Measurements from ENCODE around the gene NYNRIN.
"Not testable (repeated sequence)": the region's sequence is repeated elsewhere in the genome, so short reads cannot be mapped to it uniquely, and the experiment has no call there.

NYNRIN gene

DNA sequence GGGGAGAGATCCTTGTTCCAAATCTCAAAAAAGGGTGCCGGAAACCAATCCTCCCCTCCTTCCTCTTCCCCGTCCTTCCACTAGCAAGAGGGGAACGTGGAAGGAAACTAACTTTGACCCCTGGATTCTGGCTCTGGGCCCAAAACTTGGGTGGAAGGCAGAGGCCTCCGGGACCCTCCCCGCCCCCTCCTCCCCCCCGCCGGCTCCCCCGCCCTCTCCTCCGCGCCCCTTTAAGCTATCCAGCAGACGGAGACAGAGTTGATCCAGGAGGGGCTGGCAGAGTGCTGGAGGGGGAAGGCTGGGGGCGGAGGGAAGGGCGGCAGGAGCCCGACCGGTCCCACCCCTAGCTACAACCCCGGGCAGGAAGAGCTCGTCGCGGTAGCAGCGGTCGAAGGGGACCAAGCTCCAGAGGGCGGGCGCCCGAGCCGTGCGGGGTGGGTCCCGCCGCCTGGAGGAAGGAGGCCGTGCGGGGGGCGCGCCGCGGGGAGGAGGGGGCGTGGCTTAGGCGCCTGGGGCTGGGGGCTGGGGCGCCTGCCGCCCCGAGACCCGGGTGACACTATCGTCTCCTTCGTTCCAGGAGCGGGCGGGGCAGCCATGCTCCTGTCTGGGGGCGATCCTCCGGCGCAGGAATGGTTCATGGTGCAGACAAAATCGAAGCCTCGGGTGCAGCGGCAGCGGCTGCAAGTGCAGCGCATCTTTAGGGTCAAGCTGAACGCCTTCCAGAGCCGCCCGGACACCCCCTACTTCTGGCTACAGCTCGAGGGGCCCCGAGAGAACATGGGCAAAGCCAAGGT is at the start of gene NYNRIN:
TSS of gene NYNRIN (plus strand) at position 351 of the 794 bp plus-strand sequence. CDS start at position 595, 244 bp downstream.
- DNase-seq (ENCODE audit: low read depth in 3 of 3): peak in 1 of 3 donors; percentile 18

GRCh38 chr14:24349742-24350141 is 49.1 kb upstream of the NYNRIN start:
- DNase-seq (ENCODE audit: low read depth in 3 of 3): no peak

DNA sequence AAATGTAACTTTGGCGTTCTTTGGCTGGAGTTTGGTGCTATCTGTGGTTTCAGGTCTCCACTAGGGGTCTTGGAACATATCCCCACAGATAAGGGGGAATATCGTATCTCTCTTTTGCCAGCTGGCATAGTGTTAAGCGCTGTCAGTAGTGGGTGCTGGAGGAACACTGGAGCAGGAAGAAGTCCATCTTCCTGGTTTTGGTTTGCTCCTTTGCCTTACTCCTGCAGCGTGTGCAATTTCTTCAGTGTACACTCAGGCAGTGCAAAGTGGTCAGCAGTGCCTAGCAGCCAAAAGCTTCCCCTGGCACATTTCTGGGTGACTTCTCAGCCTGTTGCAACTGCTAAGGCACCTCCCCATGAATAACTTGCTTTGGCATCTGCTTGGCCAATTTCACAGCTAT is 47.3 kb upstream of the NYNRIN start:
- DNase-seq (ENCODE audit: low read depth in 3 of 3): no peak

DNA sequence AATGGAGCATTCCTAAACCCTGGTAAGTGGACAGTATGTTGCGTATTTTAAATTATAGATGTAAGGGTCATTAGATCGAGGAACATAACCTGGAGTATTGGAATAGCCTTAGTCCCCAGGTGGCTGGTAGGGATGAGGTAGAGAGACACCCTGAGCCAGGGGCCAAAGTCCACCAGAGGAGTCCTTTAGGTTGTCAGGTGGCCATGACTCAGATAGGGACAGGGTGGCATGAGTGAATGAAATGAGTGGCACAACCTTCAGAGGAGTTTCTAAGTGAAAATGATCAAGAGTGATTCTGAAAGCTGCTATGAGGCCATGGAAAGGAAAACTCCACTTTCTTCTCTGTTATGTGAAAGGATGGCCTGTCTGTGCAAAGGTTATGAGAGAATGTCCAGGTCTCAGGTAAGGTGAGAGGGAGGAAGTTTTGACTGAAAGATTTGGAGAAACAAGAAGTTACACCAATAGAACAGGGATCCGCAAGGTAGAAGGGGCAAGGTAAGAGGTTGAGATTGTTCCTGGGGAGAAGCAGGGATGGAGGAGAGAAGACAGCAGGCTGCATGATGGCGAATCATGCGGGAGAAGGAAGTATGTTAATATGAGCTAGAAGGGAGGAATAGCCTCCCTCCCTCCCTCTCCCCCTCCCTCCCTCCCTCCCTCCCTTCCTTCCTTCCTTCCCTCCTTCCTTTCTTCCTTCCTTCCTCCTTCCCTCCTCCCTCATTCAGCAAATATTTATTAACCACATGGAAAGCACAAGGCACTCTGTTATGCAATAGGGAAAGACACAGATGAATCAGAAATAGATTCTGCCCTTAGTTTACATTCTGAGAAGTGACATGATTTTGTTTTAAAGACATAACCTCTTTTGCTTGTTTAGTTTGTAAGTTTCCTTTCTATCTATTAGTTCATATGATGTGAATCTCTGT is 45.0 kb upstream of the NYNRIN start:
- DNase-seq (ENCODE audit: low read depth in 3 of 3): no peak

DNA sequence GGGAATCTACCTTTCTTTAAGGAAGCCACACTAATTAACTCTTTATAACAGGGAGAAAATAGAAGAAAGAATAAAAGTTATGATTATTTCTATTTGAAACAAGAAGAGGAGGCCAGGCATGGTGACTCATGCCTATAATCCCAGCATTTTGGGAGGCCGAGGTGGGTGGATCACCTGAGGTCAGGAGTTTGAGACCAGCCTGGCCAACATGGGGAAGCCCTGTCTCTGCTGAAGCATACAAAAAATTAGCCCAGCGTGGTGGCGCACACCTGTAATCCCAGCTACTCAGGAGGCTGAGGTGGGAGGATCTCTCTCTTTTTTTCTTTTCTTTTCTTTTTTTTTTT is 44.3 kb upstream of the NYNRIN start:
- DNase-seq (ENCODE audit: low read depth in 3 of 3): not testable (repeated sequence)

GRCh38 chr14:24355009-24355408 is 43.8 kb upstream of the NYNRIN start:
- DNase-seq (ENCODE audit: low read depth in 3 of 3): no peak

DNA sequence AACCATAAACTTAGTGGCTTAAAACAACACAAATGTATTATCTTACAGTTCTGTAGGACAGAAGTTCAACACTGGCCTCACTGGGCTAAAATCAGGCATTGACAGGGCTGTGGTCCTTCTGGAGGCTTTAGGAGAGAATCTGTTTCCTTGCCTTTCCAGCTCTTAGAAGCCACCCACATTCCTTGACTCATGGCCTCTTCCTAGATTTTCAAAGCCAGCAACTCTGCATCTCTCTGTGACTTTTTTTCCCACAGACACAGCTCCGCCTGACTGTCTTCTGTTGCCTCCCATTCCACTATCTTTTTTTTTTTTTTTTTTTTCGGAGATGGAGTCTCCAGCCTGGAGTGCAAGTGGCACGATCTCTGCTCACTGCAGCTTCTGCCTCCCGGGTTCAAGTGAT is 42.6 kb upstream of the NYNRIN start:
- DNase-seq (ENCODE audit: low read depth in 3 of 3): no peak

- no peak for DNase-seq (ENCODE audit: low read depth in 3 of 3)
Measured at GRCh38 chr14:24360281-24360680, 38.5 kb upstream of the NYNRIN start.

- no peak for DNase-seq (ENCODE audit: low read depth in 3 of 3)
Measured at GRCh38 chr14:24361326-24361725, 37.5 kb upstream of the NYNRIN start.

- DNase-seq (ENCODE audit: low read depth in 3 of 3): no peak
Measured at GRCh38 chr14:24362241-24362960, 36.4 kb upstream of the NYNRIN start.

DNA sequence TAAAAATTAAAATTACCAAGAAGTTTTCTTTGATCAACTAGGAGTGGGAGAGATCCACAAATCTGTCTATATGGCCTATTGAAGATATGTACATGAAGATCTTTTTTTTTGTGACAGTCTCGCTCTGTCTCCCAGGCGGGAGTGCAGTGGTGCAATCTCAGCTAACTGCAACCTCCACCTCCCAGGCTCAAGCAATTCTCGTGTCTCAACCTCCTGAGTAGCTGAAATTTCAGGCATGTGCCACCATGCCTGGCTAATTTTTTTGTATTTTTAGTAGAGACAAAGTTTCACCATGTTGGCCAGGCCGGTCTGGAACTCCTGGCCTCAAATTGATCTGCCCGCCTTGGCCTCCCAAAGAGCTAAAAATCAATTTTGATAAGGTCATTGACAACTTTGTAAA is 35.4 kb upstream of the NYNRIN start:
- no peak for DNase-seq (ENCODE audit: low read depth in 3 of 3)

DNA sequence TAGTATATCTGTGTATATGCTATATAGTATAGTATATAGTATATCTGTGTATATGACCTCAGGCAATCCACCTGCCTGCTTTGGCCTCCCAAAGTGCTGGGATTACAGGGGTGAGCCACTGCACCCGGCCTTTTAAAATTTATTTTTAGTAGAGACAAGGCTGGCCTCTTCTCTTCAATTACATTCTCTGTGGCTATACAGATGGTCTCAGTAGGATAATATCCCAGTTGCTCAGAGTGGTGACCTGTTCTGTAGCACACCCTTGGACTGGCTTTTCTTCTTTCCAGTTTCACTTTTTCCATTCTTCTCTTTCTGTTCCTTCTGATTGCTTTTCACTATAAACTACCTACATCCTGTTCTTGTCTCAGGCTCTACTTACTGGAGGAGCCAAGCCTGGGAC is 34.0 kb upstream of the NYNRIN start:
- no peak for DNase-seq (ENCODE audit: low read depth in 3 of 3)

DNA sequence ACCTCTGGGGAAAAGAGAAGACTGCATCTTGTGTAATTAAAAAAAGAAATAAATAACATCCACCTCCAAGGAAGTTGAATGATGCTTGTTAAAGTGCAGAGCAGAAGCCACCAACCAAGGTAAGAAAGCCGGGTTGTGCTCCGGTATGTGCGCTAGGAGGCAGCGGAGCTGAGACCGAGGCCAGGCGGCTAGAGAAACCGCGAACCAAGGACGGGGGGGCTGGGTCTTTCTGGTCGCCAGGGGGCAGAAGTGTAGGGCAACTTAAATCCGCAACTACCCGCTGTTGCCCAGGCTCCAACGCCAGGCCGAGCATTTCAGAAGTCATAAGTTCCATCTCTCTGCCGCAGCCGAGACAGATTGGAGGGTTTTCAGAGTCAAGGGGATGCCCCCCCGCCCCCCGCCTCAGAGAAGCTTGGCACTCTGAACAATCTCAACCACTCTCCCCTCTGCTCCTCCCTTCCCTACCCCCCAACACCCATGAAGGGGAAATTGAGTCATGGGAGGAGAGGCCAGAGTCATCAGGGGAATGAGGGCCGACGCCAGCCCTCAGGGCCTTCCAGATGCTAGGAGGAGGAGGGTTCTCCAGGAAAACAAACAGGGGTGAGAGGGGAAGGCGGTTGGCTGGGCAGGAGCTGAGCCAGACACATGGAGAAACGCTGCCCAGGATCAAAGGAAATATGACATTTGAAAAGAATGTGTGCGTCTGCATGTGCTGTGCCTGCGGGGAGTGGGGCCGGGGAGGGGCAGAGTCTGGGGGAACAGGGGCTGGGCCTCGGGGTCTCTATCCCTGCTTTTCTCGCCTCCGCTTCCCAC is 33.0 kb upstream of the NYNRIN start:
- DNase-seq (ENCODE audit: low read depth in 3 of 3): peak; percentile 32 to 67 (median 66)

DNA sequence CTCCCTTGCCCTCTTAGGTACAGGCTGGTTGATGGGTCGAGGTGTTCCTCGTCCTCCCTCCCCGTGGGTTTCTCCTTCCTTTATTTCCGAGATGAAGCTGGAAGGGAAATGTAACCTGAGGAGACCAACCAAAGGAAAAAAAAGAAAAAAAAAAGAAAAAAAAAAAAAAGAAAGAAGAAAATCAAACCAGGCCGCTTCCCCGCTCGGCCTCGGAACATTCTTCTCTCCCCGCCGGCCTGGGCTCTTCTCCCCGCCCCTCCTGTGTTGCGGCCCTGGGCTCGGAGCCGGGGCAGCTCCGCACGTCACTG is 32.4 kb upstream of the NYNRIN start:
- no peak for DNase-seq (ENCODE audit: low read depth in 3 of 3)

GRCh38 chr14:24366721-24367513 is 31.9 kb upstream of the NYNRIN start:
- DNase-seq (ENCODE audit: low read depth in 3 of 3): peak in 1 of 3 donors; percentile 8

GRCh38 chr14:24367514-24368211 is 31.1 kb upstream of the NYNRIN start, which contains the start of gene NFATC4:
TSS of gene NFATC4 (plus strand) at chr14:24368184. CDS start at chr14:24368341, 157 bp downstream.
- peak in 1 of 3 donors; percentile 10 for DNase-seq (ENCODE audit: low read depth in 3 of 3)

DNA sequence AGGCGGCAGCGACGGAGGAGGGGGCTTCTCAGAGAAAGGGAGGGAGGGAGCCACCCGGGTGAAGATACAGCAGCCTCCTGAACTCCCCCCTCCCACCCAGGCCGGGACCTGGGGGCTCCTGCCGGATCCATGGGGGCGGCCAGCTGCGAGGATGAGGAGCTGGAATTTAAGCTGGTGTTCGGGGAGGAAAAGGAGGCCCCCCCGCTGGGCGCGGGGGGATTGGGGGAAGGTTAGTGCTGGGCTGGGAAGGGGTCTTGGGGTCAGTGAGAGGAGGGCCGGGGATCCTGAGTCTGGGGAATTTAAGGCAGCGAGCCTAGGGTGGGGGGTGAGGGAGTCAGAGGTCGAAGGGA is 30.6 kb upstream of the NYNRIN start:
- no peak for DNase-seq (ENCODE audit: low read depth in 3 of 3)

DNA sequence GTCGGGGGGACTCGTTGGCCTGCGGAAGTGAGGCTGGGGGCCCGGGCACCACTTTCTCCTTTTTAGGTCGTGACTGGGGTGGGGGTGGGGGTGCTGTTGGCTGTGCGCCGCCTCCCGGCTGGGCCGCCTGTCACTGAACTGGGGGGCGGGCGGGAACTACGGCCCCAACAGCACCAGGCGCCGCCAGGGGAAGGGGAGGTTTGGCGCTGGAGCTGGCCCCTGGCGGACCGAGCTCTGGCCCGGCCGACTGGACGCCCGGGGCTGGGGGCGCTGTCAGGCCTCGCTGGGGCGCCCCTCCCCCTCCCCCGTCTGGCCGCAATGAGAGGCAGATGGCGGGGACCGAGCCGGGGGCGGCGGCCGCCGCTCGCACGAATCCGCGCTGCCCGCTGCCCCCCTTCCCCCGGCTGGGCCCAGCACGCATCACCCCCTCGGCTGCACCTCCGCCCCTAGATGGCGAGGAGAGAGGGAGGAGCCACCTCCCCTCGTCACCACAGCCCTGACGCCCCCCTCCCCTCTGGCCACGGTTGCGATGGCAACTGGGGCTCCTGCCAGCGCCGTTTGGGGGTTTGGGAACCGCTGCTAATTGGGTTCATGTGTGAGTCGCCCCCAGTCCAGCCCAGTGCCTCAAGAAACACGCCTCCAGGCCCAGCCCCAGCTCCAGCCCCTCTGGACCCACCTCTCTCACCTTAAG is 30.1 kb upstream of the NYNRIN start:
- DNase-seq (ENCODE audit: low read depth in 3 of 3): peak in 1 of 3 donors; percentile 17

DNA sequence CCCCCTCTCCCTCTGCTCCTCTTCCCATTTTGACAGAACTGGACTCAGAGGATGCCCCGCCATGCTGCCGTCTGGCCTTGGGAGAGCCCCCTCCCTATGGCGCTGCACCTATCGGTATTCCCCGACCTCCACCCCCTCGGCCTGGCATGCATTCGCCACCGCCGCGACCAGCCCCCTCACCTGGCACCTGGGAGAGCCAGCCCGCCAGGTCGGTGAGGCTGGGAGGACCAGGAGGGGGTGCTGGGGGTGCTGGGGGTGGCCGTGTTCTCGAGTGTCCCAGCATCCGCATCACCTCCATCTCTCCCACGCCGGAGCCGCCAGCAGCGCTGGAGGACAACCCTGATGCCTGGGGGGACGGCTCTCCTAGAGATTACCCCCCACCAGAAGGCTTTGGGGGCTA is 29.3 kb upstream of the NYNRIN start:
- DNase-seq (ENCODE audit: low read depth in 3 of 3): no peak
